Vagina (tissue), 2 donors: ENCODE measurements around the gene IL7R. TPM values are rescaled to one million over a fixed set of nuclear protein-coding genes. Genes with fewer than 3 reads are reported as not detected.

ENCODE experiments used
- DNase-seq, 2 donors: peaks; one replicate each; pipeline ENCODE4 v3.0.0-alpha.2; 2017; ENCODE audit errors: extremely low spot score in 2 of 2
- H3K27ac ChIP-seq: fragments of 200-600 bp; sonication (generic); one replicate; pipeline ENCODE4 v1.5.1; 2019
- H3K27me3 ChIP-seq: fragments of 200-600 bp; sonication (generic); one replicate; pipeline ENCODE4 v1.5.1; 2019
- H3K36me3 ChIP-seq, 2 donors: fragments of 200-600 bp; sonication (generic); one replicate each; pipeline ENCODE4 v1.5.1; 2017 to 2019
- H3K4me1 ChIP-seq: fragments of 200-600 bp; sonication (generic); one replicate; pipeline ENCODE4 v1.5.1; 2019
- H3K4me3 ChIP-seq, 2 donors: fragments of 200-600 bp; sonication (generic); 1 replicate in 1 of 2; 2 replicates in 1 of 2; pipeline ENCODE4 v1.5.1; 2016 to 2019
- H3K9me3 ChIP-seq: fragments of 200-600 bp; sonication (generic); one replicate; pipeline ENCODE4 v1.5.1; 2019
- CTCF ChIP-seq, 3 experiments: fragments of 450-650 bp in 2 of 3; fragments of 200-600 bp in 1 of 3; sonication (generic) in 1 of 3; IDR thresholded peaks; one replicate each; pipeline ENCODE4 v1.5.1; 2017 to 2019; ENCODE audit warnings: antibody characterized with exemption in 3 of 3, mild to moderate bottlenecking in 2 of 3, moderate library complexity in 2 of 3
- POLR2A ChIP-seq, 2 donors: fragments of 450-650 bp; IDR thresholded peaks; one replicate each; pipeline ENCODE4 v1.6.1; 2017; ENCODE audit warnings: antibody characterized with exemption in 2 of 2, mild to moderate bottlenecking in 2 of 2, moderate library complexity in 2 of 2
- POLR2AphosphoS5 ChIP-seq, 2 donors: sonication (generic); formaldehyde crosslinking; IDR thresholded peaks; one replicate each; pipeline ENCODE4 v1.9.0; 2017; ENCODE audit warnings: antibody characterized with exemption in 2 of 2, mild to moderate bottlenecking in 2 of 2, low read depth in 1 of 2; ENCODE audit not compliant: insufficient read depth in 1 of 2
- intact Hi-C: fragments of 100-400 bp; cut with DNase I; formaldehyde crosslinking; loops from one replicate; pipeline ENCODE4 v1.15.1; 2023
- total RNA-seq: library from RNA; depleted of rRNA; stranded (reverse); fragments of >200 nt; gene quantifications from one replicate; pipeline ENCODE4 v1.2.3, GENCODE V29; 2016

The IL7R gene
- total RNA-seq, 1 donor from 2014 or later, result 69.7 TPM

GRCh38 chr5:35904443-35905132 is 47.9 kb downstream of the IL7R start:
- Histone ChIP-seq H3K27ac (no peak overlapping the region), H3K36me3 (no peaks in the 10 kb centered on the region), H3K4me3 (no peak overlapping the region), H3K9me3 (no peaks in the 10 kb centered on the region), H3K4me1 (no peaks in the 10 kb centered on the region), H3K27me3 (no peaks in the 10 kb centered on the region)
- intact Hi-C loops, result no loop called here
- no peak for TF ChIP-seq CTCF (IDR thresholded peaks at IDR 0.05)
- no peak for DNase-seq

- Histone ChIP-seq H3K4me1 (no peaks in the 10 kb centered on the region), H3K36me3 (no peaks in the 10 kb centered on the region), H3K27me3 (no peaks in the 10 kb centered on the region), H3K4me3 (no peak overlapping the region), H3K27ac (no peak overlapping the region), H3K9me3 (no peaks in the 10 kb centered on the region)
- intact Hi-C loops, result no loop called here
- DNase-seq, result no peak
- TF ChIP-seq POLR2AphosphoS5 (IDR thresholded peaks at IDR 0.05; ENCODE audit: insufficient read depth in 1 of 2, low read depth in 1 of 2) (no peak), CTCF (IDR thresholded peaks at IDR 0.05) (no peak), POLR2A (IDR thresholded peaks at IDR 0.05) (no peak)
Measured at GRCh38 chr5:35908228-35908627, 51.5 kb downstream of the IL7R start.

GRCh38 chr5:35908814-35909213 is 52.1 kb downstream of the IL7R start:
- Histone ChIP-seq H3K4me3 (no peak overlapping the region), H3K27ac (no peak overlapping the region), H3K4me1 (no peaks in the 10 kb centered on the region), H3K36me3 (no peaks in the 10 kb centered on the region), H3K27me3 (no peaks in the 10 kb centered on the region), H3K9me3 (no peaks in the 10 kb centered on the region)
- intact Hi-C loops, result no loop called here
- no peak for DNase-seq
- TF ChIP-seq CTCF (IDR thresholded peaks at IDR 0.05) (no peak), POLR2AphosphoS5 (IDR thresholded peaks at IDR 0.05; ENCODE audit: insufficient read depth in 1 of 2, low read depth in 1 of 2) (no peak), POLR2A (IDR thresholded peaks at IDR 0.05) (no peak)

GRCh38 chr5:35919191-35919590 is 62.5 kb downstream of the IL7R start:
- H3K27me3 ChIP-seq, result no peaks in the 10 kb centered on the region
- intact Hi-C loops, result no loop called here
- DNase-seq, result no peak
- H3K27ac ChIP-seq, result no peak overlapping the region
- TF ChIP-seq POLR2AphosphoS5 (IDR thresholded peaks at IDR 0.05; ENCODE audit: insufficient read depth in 1 of 2, low read depth in 1 of 2) (no peak), CTCF (IDR thresholded peaks at IDR 0.05) (no peak), POLR2A (IDR thresholded peaks at IDR 0.05) (no peak)
- H3K9me3 ChIP-seq, result no peaks in the 10 kb centered on the region
- H3K4me1 ChIP-seq, result peaks cover 3% of the 10 kb centered on the region
- H3K4me3 ChIP-seq, result no peak overlapping the region
- H3K36me3 ChIP-seq, result no peaks in the 10 kb centered on the region

- Histone ChIP-seq H3K27ac (no peak overlapping the region), H3K27me3 (no peaks in the 10 kb centered on the region), H3K4me3 (no peak overlapping the region), H3K9me3 (no peaks in the 10 kb centered on the region), H3K4me1 (peaks cover 8% of the 10 kb centered on the region), H3K36me3 (no peaks in the 10 kb centered on the region)
- intact Hi-C loops, result loop anchor here (10.0 kb wide), 1 partner anchor 146 kb away; no protein-coding TSS in a partner anchor
- TF ChIP-seq POLR2A (IDR thresholded peaks at IDR 0.05) (no peak), POLR2AphosphoS5 (IDR thresholded peaks at IDR 0.05; ENCODE audit: insufficient read depth in 1 of 2, low read depth in 1 of 2) (no peak), CTCF (IDR thresholded peaks at IDR 0.05) (no peak)
- no peak for DNase-seq
Measured at GRCh38 chr5:35920890-35921289, 64.2 kb downstream of the IL7R start.
